Spleen (tissue), 11 donors: ENCODE data around the gene NGEF. TPM values are rescaled to one million over a fixed set of nuclear protein-coding genes. Genes with fewer than 3 reads are reported as not detected.

Experiments
- DNase-seq: peaks from one replicate; pipeline ENCODE4 v3.0.0-alpha.2; 2020
- H3K27ac ChIP-seq, 8 donors: fragments of 200-600 bp; sonication (generic) in 7 of 8; 1 replicate in 4 of 8; 2 replicates in 4 of 8; pipeline versions ENCODE4 v1.5.0 to v1.8.0; 2016 to 2021; ENCODE audit warnings: inconsistent platforms in 4 of 8, mild to moderate bottlenecking in 4 of 8, moderate library complexity in 1 of 8
- H3K27me3 ChIP-seq, 7 donors: fragments of 200-600 bp; sonication (generic) in 6 of 7; replicated peaks in 1 of 7; 1 replicate in 4 of 7; 2 replicates in 3 of 7; pipeline versions ENCODE4 v1.5.0 to v1.8.0; 2016 to 2021; ENCODE audit warnings: inconsistent platforms in 3 of 7, mild to moderate bottlenecking in 1 of 7
- H3K36me3 ChIP-seq, 6 donors: fragments of 200-600 bp; sonication (generic) in 5 of 6; 1 replicate in 4 of 6; 2 replicates in 2 of 6; pipeline versions ENCODE4 v1.5.0 to v1.8.0; 2016 to 2021; ENCODE audit warnings: inconsistent platforms in 2 of 6
- H3K4me1 ChIP-seq, 6 donors: fragments of 200-600 bp; sonication (generic) in 5 of 6; 1 replicate in 3 of 6; 2 replicates in 3 of 6; pipeline versions ENCODE4 v1.5.0 to v1.8.0; 2016 to 2021; ENCODE audit warnings: inconsistent platforms in 3 of 6
- H3K4me3 ChIP-seq, 8 donors: fragments of 200-600 bp; sonication (generic) in 7 of 8; 1 replicate in 4 of 8; 2 replicates in 4 of 8; pipeline versions ENCODE4 v1.5.0 to v1.8.0; 2016 to 2021; ENCODE audit warnings: inconsistent platforms in 4 of 8, mild to moderate bottlenecking in 4 of 8, moderate library complexity in 2 of 8
- H3K9me3 ChIP-seq, 8 donors: fragments of 200-600 bp; sonication (generic) in 7 of 8; 1 replicate in 4 of 8; 2 replicates in 4 of 8; pipeline versions ENCODE4 v1.5.0 to v1.8.0; 2016 to 2021; ENCODE audit warnings: inconsistent platforms in 4 of 8
- POLR2A ChIP-seq, 3 donors: fragments of 450-650 bp; IDR thresholded peaks; one replicate each; pipeline ENCODE4 v1.5.1; 2017; ENCODE audit warnings: antibody characterized with exemption in 3 of 3, mild to moderate bottlenecking in 1 of 3
- POLR2AphosphoS5 ChIP-seq, 3 donors: sonication (generic); formaldehyde crosslinking; IDR thresholded peaks; one replicate each; pipeline ENCODE4 v1.5.1; 2017; ENCODE audit warnings: antibody characterized with exemption in 3 of 3
- WGBS, 5 donors: extraction: QIAGEN DNeasy Blood & Tissue Kit in 3 of 5; methylation state at CpG; one replicate each; pipeline versions ENCODE4 v1.1.5 to v1.1.7; 2013 to 2018; 5-methylcytosine and 5-hydroxymethylcytosine counted together
- intact Hi-C: fragments of 100-400 bp; cut with DNase I; formaldehyde crosslinking; loops from one replicate; pipeline ENCODE4 v1.15.0; 2023; ENCODE audit warnings: low total_unique reads
- polyA plus RNA-seq, 3 donors: library from polyadenylated mRNA; stranded (reverse); fragments of 200-250 nt; gene quantifications; one replicate each; pipeline ENCODE4 v1.2.1, GENCODE V29; 2013
- total RNA-seq, 7 donors: library from RNA; depleted of rRNA in 3 of 7; stranded (reverse); fragments of >200 nt in 3 of 7; fragmentation: NEBNext Ultra II Directional in 4 of 7; extraction: Animal tissue kit (Norgen Biotek cat#: 25700) in 4 of 7; gene quantifications; one replicate each; pipeline versions ENCODE4 v1.1.0 to v1.2.1, GENCODE V29; 2016 to 2021
- TF ChIP-seq, protein P1 (sequence below), 11 experiments: fragments of 200-600 bp in 7 of 11; fragments of 450-650 bp in 4 of 11; sonication (generic) in 4 of 11; IDR thresholded peaks in 8 of 11; conservative IDR thresholded peaks in 3 of 11; 1 replicate in 7 of 11; 2 replicates in 4 of 11; pipeline versions ENCODE4 v1.4.0 to v1.8.0; 2016 to 2021; ENCODE audit warnings: antibody characterized with exemption in 11 of 11, inconsistent platforms in 4 of 11, mild to moderate bottlenecking in 1 of 11
- donor health status: healthy with polysubstance abuse.
- donor health status: DM: no; HTN: no; CAD: no; lungs with moderate emphysema.
- donor health status: DM: no; HTN: no; CAD: no.
- donor health status: Bipolar disorder and iron deficiency.
- donor health status: healthy.
- donor health status: DM: no; HTN: no; CAD: no.
- donor health status: DM: yes; HTN: yes; CAD: no.

Gene NGEF
- total and polyA plus RNA-seq, 10 donors, result 0.23 to 0.79 (median 0.43) TPM; not detected in 5

DNA sequence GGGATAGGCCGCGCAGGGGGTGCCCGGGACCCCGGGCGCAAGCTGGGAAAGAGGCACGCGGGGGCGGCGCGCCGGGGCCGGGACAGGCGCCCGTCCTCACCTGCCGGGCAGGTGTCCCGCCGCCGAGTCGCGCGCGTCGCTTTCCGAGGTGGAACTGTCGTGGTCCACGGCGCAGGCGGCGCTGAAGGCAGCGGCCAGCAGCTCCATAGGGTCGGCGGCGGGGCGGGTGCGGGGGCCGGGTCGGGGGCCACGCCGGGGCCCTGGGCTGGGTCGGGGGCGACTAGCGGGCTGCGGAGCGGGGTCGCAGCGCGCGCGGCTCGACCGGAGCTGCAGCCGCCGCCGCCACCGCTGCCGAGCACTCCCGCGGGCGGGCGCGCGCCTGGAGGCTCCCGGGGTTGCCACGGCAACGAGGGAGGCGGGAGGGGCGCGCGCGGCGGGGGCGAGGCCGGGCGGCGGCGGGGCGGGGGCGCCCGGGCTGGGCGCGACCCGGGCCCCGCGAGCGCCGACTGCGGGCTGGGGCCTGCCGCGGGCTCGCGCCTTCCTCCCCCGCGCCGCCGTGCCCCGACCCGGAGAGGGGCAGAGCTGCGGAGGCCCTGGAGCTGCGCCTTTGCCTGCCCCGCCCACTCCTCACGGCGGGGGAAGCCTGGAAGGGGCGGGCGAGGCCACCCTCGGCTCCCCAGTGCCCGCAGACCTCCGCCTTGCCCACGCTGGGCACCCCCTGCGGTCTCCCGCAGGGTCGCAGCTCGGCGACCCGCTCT, 85.1 kb downstream of the NGEF start:
- Histone ChIP-seq H3K9me3 (peaks cover 0 to 6% (median 3%) of the 10 kb centered on the region in 8 donors), H3K4me1 (peaks cover 11 to 32% (median 22%) of the 10 kb centered on the region in 6 donors), H3K27me3 (peaks cover 0 to 90% (median 39%) of the 10 kb centered on the region in 7 donors), H3K27ac (no peak overlapping the region), H3K36me3 (no peaks in the 10 kb centered on the region), H3K4me3 (peak overlapping the region; percentile 12 to 68 (median 38))
- TF ChIP-seq POLR2A (IDR thresholded peaks at IDR 0.05) (no peak), POLR2AphosphoS5 (IDR thresholded peaks at IDR 0.05) (no peak)
- TF ChIP-seq, protein P1, sequence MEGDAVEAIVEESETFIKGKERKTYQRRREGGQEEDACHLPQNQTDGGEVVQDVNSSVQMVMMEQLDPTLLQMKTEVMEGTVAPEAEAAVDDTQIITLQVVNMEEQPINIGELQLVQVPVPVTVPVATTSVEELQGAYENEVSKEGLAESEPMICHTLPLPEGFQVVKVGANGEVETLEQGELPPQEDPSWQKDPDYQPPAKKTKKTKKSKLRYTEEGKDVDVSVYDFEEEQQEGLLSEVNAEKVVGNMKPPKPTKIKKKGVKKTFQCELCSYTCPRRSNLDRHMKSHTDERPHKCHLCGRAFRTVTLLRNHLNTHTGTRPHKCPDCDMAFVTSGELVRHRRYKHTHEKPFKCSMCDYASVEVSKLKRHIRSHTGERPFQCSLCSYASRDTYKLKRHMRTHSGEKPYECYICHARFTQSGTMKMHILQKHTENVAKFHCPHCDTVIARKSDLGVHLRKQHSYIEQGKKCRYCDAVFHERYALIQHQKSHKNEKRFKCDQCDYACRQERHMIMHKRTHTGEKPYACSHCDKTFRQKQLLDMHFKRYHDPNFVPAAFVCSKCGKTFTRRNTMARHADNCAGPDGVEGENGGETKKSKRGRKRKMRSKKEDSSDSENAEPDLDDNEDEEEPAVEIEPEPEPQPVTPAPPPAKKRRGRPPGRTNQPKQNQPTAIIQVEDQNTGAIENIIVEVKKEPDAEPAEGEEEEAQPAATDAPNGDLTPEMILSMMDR (IDR thresholded peaks at IDR 0.05 in 8 of 11, conservative IDR thresholded peaks at IDR 0.05 in 3 of 11), result no peak
- no peak for DNase-seq
- 1 to 3% (median 2%) methylated on average over 28 to 114 of the region's 114 CpGs; no CpG with 5 or more reads in 1 of the 5 donors for WGBS, 5 donors
- intact Hi-C loops, result no loop called here

DNA sequence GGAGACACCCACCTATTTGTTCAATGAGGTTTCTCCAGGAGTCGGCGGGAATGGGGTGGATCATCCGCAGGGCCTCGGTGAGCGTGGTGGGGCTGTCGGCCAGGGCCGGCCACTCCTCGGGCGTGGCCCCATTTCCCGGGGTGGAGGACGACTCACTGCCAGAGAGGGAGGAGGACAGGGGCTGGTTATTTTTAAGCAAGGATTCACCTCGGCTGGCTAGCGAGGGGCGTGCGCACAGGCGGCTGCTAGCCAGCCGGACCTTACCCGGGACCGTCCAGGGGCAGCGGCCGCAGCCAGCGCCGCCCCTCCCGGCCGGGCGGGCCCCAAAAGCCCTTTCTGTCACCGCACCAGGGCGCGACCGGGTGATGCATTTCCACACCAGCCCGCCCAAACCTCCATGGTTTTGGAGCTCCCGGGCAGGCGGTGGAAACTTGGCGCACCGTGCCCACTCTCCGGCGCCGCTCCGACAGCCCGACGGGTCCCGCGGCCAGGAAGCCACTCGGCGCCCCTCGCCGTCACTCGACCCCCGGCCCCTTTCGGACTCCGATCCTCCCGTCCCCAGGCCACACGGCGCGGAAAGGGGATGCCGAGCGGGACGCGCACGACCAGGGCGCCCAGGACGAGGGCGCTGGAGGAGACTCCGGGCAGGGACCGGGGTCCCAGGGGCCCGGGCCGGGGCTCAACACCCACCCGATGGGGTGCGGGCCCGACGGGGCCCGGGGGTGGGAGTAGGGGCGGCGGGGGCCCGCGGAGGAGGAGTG, 85.8 kb downstream of the NGEF start:
- Histone ChIP-seq H3K27ac (no peak overlapping the region), H3K27me3 (peaks cover 0 to 87% (median 39%) of the 10 kb centered on the region in 7 donors), H3K4me3 (peak overlapping the region; percentile 12 to 68 (median 38)), H3K9me3 (peaks cover 0 to 6% (median 3%) of the 10 kb centered on the region in 8 donors), H3K36me3 (no peaks in the 10 kb centered on the region), H3K4me1 (peaks cover 11 to 32% (median 22%) of the 10 kb centered on the region in 6 donors)
- no peak for DNase-seq
- intact Hi-C loops, result no loop called here
- TF ChIP-seq, protein P1 (IDR thresholded peaks at IDR 0.05 in 8 of 11, conservative IDR thresholded peaks at IDR 0.05 in 3 of 11), result no peak
- 2 to 8% (median 3%) methylated on average over 25 to 76 of the region's 76 CpGs for WGBS, 5 donors

DNA sequence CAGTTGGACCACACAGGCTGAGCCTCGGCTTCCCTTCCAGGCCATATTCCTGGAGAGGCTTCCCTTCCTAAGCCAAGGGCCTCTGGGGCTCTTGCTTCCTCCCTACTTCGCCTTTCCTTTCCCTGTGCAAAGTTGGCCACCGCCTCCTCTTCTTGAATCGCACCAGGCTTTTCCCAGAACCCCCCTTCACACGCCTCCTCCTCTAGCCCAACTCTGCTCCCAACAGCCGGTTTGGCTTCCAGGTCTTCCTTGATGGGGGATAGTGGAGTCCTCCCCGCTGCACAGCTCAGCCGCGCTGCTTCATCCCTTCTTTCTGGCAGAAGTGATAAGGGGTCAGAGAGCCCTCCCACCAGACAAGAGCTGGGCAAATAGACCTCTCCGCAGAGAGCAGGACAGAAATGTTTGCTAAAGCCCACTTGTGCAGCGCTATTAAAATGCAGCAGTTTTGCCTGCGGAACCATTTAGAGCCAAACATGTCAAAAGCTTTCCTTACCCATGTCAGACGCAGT, 86.6 kb downstream of the NGEF start:
- peak overlapping the region in 1 of 8 donors; percentile 68 for H3K4me3 ChIP-seq
- H3K36me3 ChIP-seq, result no peaks in the 10 kb centered on the region
- H3K9me3 ChIP-seq, result peaks cover 0 to 6% (median 3%) of the 10 kb centered on the region in 8 donors
- no peak overlapping the region for H3K27ac ChIP-seq
- TF ChIP-seq, protein P1 (IDR thresholded peaks at IDR 0.05 in 8 of 11, conservative IDR thresholded peaks at IDR 0.05 in 3 of 11), result no peak
- TF ChIP-seq POLR2A (IDR thresholded peaks at IDR 0.05), result no peak
- TF ChIP-seq POLR2AphosphoS5 (IDR thresholded peaks at IDR 0.05), result no peak
- H3K27me3 ChIP-seq, result peaks cover 0 to 87% (median 39%) of the 10 kb centered on the region in 7 donors
- peaks cover 11 to 32% (median 22%) of the 10 kb centered on the region in 6 donors for H3K4me1 ChIP-seq
- no peak for DNase-seq
- intact Hi-C loops, result no loop called here
- 13 to 26% (median 17%) methylated on average over 13 of the region's 13 CpGs for WGBS, 5 donors

DNA sequence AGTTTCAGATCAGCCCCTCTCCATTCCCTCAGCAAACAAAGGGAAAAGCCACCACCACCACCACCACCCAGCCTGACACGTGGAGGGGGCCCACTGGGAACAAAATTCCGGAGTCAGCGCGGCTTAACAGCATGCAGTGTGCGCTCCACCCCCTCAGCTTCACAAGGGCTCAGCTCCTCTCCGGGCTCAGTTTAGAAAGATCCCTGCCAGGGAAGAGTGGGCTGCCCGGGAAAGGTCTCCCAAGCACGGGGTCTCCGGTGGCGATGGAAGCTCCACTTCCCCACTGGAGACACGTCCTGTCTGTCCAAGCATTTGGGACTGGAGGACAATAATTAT, 87.3 kb downstream of the NGEF start:
- Histone ChIP-seq H3K27ac (no peak overlapping the region), H3K4me1 (peaks cover 11 to 32% (median 22%) of the 10 kb centered on the region in 6 donors), H3K4me3 (no peak overlapping the region), H3K36me3 (no peaks in the 10 kb centered on the region), H3K9me3 (peaks cover 0 to 6% (median 3%) of the 10 kb centered on the region in 8 donors), H3K27me3 (peaks cover 0 to 91% (median 39%) of the 10 kb centered on the region in 7 donors)
- DNase-seq, result no peak
- intact Hi-C loops, result no loop called here
- 37 to 51% (median 38%) methylated on average over 10 to 11 of the region's 11 CpGs for WGBS, 5 donors
- TF ChIP-seq POLR2AphosphoS5 (IDR thresholded peaks at IDR 0.05), result no peak
- no peak for TF ChIP-seq POLR2A (IDR thresholded peaks at IDR 0.05)
- TF ChIP-seq, protein P1 (IDR thresholded peaks at IDR 0.05 in 8 of 11, conservative IDR thresholded peaks at IDR 0.05 in 3 of 11), result no peak
